ENCODE data around the gene MPHOSPH9.

- no peak for TF ChIP-seq CTCF (conservative IDR thresholded peaks at IDR 0.05; ENCODE audit: low read length)
- TF ChIP-seq EZH2phosphoT487 (IDR thresholded peaks at IDR 0.05; ENCODE audit: borderline replicate concordance, low read depth, low read length): no peak
Observed at GRCh38 chr12:123267991-123268843, 35.3 kb upstream of the MPHOSPH9 start.
